ENCODE data around the gene CPEB2.

Gene CPEB2

GRCh38 chr4:15001869-15002658, at the start of gene CPEB2:
CPEB2 (plus strand) TSS chr4:15002481; CDS start chr4:15002674, 193 bp downstream.
- DNase-seq (ENCODE audit: low spot score): peak; percentile 96

- DNase-seq (ENCODE audit: low spot score): peak; percentile 79
These were observed 43.8 kb upstream of the CPEB2 start for GRCh38 chr4:14958436-14958835.

- DNase-seq (ENCODE audit: low spot score): no peak
These were observed 41.0 kb upstream of the CPEB2 start for GRCh38 chr4:14961292-14961691.

- DNase-seq (ENCODE audit: low spot score): no peak
These were observed 37.2 kb upstream of the CPEB2 start for GRCh38 chr4:14965071-14965470.

- no peak for DNase-seq (ENCODE audit: low spot score)
These were observed 34.3 kb upstream of the CPEB2 start for GRCh38 chr4:14967982-14968381.

- peak; percentile 66 for DNase-seq (ENCODE audit: low spot score)
These were observed 24.5 kb upstream of the CPEB2 start for GRCh38 chr4:14977830-14978229.

GRCh38 chr4:14984448-14984847, 17.8 kb upstream of the CPEB2 start:
- no peak for DNase-seq (ENCODE audit: low spot score)

- no peak for DNase-seq (ENCODE audit: low spot score)
These were observed 17.1 kb upstream of the CPEB2 start for GRCh38 chr4:14985161-14985560.

- no peak for DNase-seq (ENCODE audit: low spot score)
These were observed 16.4 kb upstream of the CPEB2 start for GRCh38 chr4:14985843-14986242.

- DNase-seq (ENCODE audit: low spot score): no peak
These were observed 15.2 kb upstream of the CPEB2 start for GRCh38 chr4:14987054-14987453.

- no peak for DNase-seq (ENCODE audit: low spot score)
These were observed 11.8 kb upstream of the CPEB2 start for GRCh38 chr4:14990484-14990883.

- peak; percentile 61 for DNase-seq (ENCODE audit: low spot score)
These were observed 8.0 kb upstream of the CPEB2 start for GRCh38 chr4:14994242-14994641.

- peak; percentile 91 for DNase-seq (ENCODE audit: low spot score)
These were observed 923 bp upstream of the CPEB2 start for GRCh38 chr4:15001248-15001868.

- DNase-seq (ENCODE audit: low spot score): peak; percentile 94
These were observed 549 bp downstream of the CPEB2 start for GRCh38 chr4:15002659-15003400.

GRCh38 chr4:15003401-15003890, 1.2 kb downstream of the CPEB2 start:
- peak; percentile 59 for DNase-seq (ENCODE audit: low spot score)

- DNase-seq (ENCODE audit: low spot score): peak; percentile 42
These were observed 1.8 kb downstream of the CPEB2 start for GRCh38 chr4:15003891-15004738.

GRCh38 chr4:15004739-15005301, 2.5 kb downstream of the CPEB2 start:
- peak; percentile 78 for DNase-seq (ENCODE audit: low spot score)

GRCh38 chr4:15005474-15006115, 3.3 kb downstream of the CPEB2 start:
- peak; percentile 9 for DNase-seq (ENCODE audit: low spot score)

GRCh38 chr4:15006416-15007024, 4.2 kb downstream of the CPEB2 start:
- DNase-seq (ENCODE audit: low spot score): peak; percentile 20

- peak; percentile 43 for DNase-seq (ENCODE audit: low spot score)
These were observed 4.9 kb downstream of the CPEB2 start for GRCh38 chr4:15007201-15007600.
